ENCODE data around the gene RNF157. TPM values are rescaled to one million over a fixed set of nuclear protein-coding genes. Genes with fewer than 3 reads are reported as not detected.

RNF157 gene
- total RNA-seq, 4 donors from 2014 or later, result 8.1 to 67.1 (median 23.9) TPM

DNA sequence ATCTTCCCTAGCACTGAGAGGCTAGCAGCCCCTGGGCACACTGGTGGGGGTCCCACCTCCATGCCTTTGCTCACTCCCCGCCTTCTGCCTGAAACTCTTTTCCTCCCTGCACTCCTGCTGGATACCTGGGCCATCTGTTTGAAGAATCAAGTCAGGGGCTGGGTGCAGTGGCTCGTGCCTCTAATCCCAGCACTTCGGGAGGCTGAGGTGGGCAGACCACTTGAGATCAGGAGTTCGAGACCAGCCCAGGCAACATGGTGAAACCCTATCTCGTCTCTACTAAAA is 115.0 kb downstream of the RNF157 start:
- TF ChIP-seq, protein P1, sequence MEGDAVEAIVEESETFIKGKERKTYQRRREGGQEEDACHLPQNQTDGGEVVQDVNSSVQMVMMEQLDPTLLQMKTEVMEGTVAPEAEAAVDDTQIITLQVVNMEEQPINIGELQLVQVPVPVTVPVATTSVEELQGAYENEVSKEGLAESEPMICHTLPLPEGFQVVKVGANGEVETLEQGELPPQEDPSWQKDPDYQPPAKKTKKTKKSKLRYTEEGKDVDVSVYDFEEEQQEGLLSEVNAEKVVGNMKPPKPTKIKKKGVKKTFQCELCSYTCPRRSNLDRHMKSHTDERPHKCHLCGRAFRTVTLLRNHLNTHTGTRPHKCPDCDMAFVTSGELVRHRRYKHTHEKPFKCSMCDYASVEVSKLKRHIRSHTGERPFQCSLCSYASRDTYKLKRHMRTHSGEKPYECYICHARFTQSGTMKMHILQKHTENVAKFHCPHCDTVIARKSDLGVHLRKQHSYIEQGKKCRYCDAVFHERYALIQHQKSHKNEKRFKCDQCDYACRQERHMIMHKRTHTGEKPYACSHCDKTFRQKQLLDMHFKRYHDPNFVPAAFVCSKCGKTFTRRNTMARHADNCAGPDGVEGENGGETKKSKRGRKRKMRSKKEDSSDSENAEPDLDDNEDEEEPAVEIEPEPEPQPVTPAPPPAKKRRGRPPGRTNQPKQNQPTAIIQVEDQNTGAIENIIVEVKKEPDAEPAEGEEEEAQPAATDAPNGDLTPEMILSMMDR (IDR thresholded peaks at IDR 0.05; ENCODE audit: low read depth), result no peak

DNA sequence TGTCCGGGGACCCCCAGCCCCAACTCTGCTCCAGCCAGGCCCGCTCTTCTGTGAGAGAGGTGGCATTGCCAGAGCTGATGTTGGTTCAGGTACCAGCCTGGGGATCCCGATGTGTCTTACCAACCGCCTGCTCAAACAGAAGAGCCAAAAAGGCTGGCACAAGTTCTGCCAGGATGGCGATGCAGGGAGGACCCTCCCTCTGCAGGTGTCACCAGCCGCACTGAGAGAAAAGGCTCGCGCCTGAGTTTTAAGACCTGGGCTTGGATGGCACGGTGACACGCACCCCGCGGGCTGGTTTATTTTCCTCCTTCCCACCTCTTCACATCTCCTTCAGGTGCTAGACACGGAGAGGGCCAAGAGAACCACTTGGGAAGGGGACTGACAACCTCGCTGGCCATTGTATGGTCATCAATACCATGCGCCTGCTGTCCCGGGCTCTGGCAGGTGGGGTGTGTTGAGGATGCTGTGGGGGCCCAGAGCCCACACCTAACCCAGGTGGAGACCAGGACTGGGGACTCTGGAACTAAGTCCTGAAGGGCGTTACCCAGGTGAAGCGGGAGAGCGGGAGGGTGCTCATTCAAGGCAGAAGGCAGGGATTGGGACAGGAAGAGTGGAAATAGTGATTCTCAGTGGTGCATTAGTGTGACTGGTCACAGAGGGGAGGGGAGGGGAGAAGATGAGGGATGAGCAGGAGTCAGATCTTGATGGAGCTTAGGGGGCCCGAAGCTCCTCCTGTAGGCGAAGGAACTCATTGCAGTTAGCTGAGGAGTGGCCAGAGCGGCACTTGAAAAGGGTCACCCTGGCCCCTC is 115.5 kb downstream of the RNF157 start:
- TF ChIP-seq, protein P1 (IDR thresholded peaks at IDR 0.05; ENCODE audit: low read depth), result no peak

GRCh38 chr17:76123749-76124581 is 116.3 kb downstream of the RNF157 start:
- TF ChIP-seq, protein P1 (IDR thresholded peaks at IDR 0.05; ENCODE audit: low read depth), result no peak

GRCh38 chr17:76123191-76123499 is 117.1 kb downstream of the RNF157 start:
- TF ChIP-seq, protein P1 (IDR thresholded peaks at IDR 0.05; ENCODE audit: low read depth), result no peak

- TF ChIP-seq, protein P1 (IDR thresholded peaks at IDR 0.05; ENCODE audit: low read depth), result no peak
Measured at GRCh38 chr17:76122431-76123190, 117.7 kb downstream of the RNF157 start.

- TF ChIP-seq, protein P1 (IDR thresholded peaks at IDR 0.05; ENCODE audit: low read depth), result no peak
Measured at GRCh38 chr17:76121932-76122430, 118.3 kb downstream of the RNF157 start.

DNA sequence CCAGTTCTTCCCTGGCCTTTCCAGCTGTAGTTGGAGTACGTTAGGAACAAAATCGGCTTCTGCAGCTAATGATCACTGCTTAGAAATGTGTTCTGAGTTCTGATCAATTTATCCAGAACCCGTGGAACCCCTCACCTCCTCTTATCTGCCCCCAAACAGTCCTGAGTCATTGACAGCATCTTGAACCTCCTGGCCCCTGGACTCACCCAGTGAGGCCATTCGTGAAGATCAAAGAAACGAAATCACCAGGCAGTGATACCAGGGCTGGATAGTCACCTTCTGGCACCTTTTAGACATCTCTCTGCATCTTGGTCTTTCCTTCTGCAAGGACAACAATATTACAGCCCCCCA is 119.7 kb downstream of the RNF157 start:
- TF ChIP-seq, protein P1 (IDR thresholded peaks at IDR 0.05; ENCODE audit: low read depth), result no peak
